CD4-positive, alpha-beta T cell treated with Interferon alpha-2 for 1 hour (primary cell): ENCODE data around the gene BCO2.

ENCODE experiments used
- DNase-seq, 2 donors: peaks; one replicate each; pipeline ENCODE4 v3.0.0-alpha.2; 2020 to 2022

BCO2 gene

GRCh38 chr11:112255067-112255720 is 79.9 kb downstream of the BCO2 start:
- DNase-seq = no peak

DNA sequence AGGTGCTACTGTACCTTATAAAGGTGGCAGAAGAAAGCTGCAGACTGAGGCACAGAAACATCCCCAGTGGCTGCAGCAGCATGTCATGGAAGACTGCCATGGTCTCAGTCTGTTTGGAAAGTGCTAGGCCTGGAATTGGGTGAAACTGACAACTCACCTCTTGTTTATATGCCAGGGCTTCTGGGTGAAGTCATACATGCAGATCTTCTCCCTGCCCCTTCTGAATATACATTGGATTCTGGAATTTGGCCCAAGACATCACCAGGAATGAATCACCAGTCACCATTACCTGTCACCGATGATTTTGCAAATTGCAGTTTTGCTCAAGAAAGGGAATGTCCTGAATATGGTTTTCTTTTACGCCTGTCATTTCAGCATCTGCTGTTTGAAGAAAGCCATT is 85.2 kb downstream of the BCO2 start, which contains the start of gene PLET1:
PLET1 (minus strand) TSS at position 371 of the 400 bp plus-strand sequence; CDS start at position 100, 271 bp downstream.
- DNase-seq = no peak

DNA sequence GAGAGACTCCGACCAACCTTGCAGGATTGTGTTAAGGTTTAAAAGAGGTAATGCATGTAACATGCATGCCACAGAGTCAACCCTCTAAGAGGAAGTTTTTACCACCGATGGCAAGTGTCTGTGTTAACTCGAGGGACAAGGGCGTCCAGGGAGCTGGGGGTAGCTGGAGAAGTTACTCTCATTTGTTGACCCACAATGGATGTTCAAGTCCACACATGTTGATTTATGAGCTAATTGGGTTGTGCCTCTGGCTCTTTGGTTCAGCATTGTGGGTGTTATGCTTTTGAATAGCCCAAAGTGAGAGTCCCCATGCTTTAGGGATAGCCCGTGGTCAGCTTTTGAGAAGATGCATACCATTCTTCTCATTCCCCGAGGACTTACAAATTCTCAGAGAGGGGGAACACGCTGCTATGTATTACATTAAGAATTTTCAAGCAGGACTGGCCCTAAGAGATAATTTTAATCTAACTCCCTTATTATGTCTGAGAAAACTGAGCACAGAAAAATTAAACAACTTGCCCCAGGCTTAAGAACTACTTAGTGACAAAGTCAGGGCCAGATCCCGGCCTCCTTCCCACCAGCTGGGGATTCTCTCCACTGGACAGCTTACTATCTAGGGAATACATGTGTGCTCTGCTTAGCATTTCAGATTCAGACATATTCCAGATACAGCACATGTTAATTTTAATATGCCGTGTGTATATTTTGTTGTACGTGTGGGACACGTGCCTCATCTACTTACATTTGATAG is 90.5 kb downstream of the BCO2 start:
- no peak for DNase-seq

DNA sequence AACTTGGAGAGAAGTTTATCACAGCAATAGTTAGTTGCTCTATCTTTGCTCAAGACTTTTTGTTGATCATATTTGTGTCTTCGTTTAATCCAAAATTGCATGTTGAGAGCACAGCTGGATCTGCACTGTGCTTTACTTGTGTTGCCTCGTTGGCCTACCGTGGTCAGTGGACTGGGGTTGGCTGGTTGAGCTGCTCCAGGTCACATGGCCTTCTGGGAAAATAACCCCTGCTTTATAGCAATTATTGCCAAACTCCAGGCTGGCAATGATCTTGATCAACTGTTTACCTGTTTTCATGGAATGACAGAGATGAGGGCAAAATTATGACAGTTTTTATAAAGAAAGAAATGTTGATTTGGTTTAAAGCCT is 91.1 kb downstream of the BCO2 start:
- no peak for DNase-seq

- DNase-seq = no peak
Measured at GRCh38 chr11:112267188-112267591, 91.9 kb downstream of the BCO2 start.

GRCh38 chr11:112268406-112268805 is 93.1 kb downstream of the BCO2 start:
- no peak for DNase-seq
